ENCODE results near the gene BARHL2. TPM values are rescaled to one million over a fixed set of nuclear protein-coding genes. Genes with fewer than 3 reads are reported as not detected.

BARHL2 gene
- total and polyA plus RNA-seq, 2 donors (not counting 3 experiments of a cell fraction or from before 2014, with no cell fraction given), result not detected

DNA sequence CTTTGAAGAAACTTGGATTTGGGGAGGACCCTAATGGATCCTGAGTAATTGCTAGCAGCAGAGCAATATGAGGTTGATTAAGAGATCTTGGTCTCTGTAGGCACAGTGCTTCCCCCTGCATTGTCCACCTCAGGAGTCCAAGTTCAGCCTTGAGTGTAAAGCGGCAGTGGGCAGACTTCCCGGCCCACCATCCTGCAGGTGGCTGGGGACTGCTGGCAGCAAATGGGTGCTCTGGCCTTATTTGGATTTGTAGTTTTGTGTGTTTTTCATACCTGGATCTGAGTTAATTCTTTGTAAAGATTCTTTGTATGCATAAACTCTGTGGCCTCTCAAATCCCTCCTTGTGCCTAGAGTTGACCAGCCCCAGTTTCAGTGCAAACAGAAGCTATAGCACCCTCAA is 7.6 kb downstream of the BARHL2 start:
- no peak overlapping the region for H3K27ac ChIP-seq (ENCODE audit: insufficient read depth, low read depth, low read length)
- no peaks in the 10 kb centered on the region for H3K9me1 ChIP-seq (replicated peaks; ENCODE audit: control insufficient read depth, extremely low read depth, insufficient read depth, low read length)
- no TSS peak for BruUV-seq (replicated peaks)
- no peak overlapping the region for H2AFZ ChIP-seq (ENCODE audit: low read depth, low read length)
- intact Hi-C loops (cut with micrococcal nuclease), result no loop called here
- no peaks in the 10 kb centered on the region for H3K79me2 ChIP-seq (ENCODE audit: control insufficient read depth, insufficient read depth, low read length)
- ChIA-PET POLR2A (no interaction called here), CTCF (interaction anchor here (2.4 kb wide), 1 partner anchor 12 kb away, joined by 11 read pairs; no protein-coding TSS in a partner anchor)
- H3K4me2 ChIP-seq (ENCODE audit: insufficient read depth, low read length), result no peak overlapping the region
- H4K20me1 ChIP-seq (replicated peaks; ENCODE audit: control insufficient read depth, extremely low read depth, insufficient read depth, low read length), result no peaks in the 10 kb centered on the region
- FAIRE-seq (no peak), DNase-seq (ENCODE audit: low read depth, low spot score) (no peak)
- H3K9me3 ChIP-seq (replicated peaks; ENCODE audit: control insufficient read depth, insufficient read depth, low read length), result no peaks in the 10 kb centered on the region
- no peak overlapping the region for H3K4me3 ChIP-seq (replicated peaks in 1 of 3; ENCODE audit: insufficient read depth in 1 of 3, low read depth in 1 of 3, low read length in 3 of 3)
- H3K9ac ChIP-seq (replicated peaks; ENCODE audit: extremely low read depth, insufficient read depth, low read length), result no peak overlapping the region
- no peak for TF ChIP-seq MYC (IDR thresholded peaks at IDR 0.05; ENCODE audit: low read depth, low read length)
- TF ChIP-seq JUN (IDR thresholded peaks at IDR 0.05; ENCODE audit: borderline replicate concordance, insufficient read depth, insufficient read length, low read depth), result no peak
- TF ChIP-seq, protein P1, sequence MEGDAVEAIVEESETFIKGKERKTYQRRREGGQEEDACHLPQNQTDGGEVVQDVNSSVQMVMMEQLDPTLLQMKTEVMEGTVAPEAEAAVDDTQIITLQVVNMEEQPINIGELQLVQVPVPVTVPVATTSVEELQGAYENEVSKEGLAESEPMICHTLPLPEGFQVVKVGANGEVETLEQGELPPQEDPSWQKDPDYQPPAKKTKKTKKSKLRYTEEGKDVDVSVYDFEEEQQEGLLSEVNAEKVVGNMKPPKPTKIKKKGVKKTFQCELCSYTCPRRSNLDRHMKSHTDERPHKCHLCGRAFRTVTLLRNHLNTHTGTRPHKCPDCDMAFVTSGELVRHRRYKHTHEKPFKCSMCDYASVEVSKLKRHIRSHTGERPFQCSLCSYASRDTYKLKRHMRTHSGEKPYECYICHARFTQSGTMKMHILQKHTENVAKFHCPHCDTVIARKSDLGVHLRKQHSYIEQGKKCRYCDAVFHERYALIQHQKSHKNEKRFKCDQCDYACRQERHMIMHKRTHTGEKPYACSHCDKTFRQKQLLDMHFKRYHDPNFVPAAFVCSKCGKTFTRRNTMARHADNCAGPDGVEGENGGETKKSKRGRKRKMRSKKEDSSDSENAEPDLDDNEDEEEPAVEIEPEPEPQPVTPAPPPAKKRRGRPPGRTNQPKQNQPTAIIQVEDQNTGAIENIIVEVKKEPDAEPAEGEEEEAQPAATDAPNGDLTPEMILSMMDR (IDR thresholded peaks at IDR 0.05; ENCODE audit: extremely low read depth in 1 of 2, insufficient read depth in 1 of 2, low read depth in 1 of 2, low read length in 2 of 2), result no peak
- TF ChIP-seq POLR2A (IDR thresholded peaks at IDR 0.05; ENCODE audit: low read depth, low read length), result no peak
- no peak for TF ChIP-seq FOS (IDR thresholded peaks at IDR 0.05; ENCODE audit: borderline replicate concordance, insufficient read depth, low read length)
- TF ChIP-seq MAX (IDR thresholded peaks at IDR 0.05; ENCODE audit: insufficient read depth, insufficient read length), result no peak
- no peak for TF ChIP-seq EZH2 (IDR thresholded peaks at IDR 0.05; ENCODE audit: borderline replicate concordance, low read depth, low read length, severe bottlenecking)
- no peak for TF ChIP-seq POLR2AphosphoS5 (IDR thresholded peaks at IDR 0.05; ENCODE audit: insufficient read depth, low read depth, low read length)
- TF ChIP-seq GATA2 (IDR thresholded peaks at IDR 0.05; ENCODE audit: insufficient read depth, insufficient read length, low read depth, low read length), result no peak
- dilution Hi-C loops (cut with MboI; ENCODE audit: extremely low pct_ligation_motif_present, low sequenced_read_pairs), result no loop called here
- H3K27me3 ChIP-seq (ENCODE audit: control insufficient read depth in 2 of 2, insufficient read depth in 2 of 2, low read length in 2 of 2), result peaks cover 86 to 98% of the 10 kb centered on the region in 2 experiments
- H3K4me1 ChIP-seq (ENCODE audit: control insufficient read depth, extremely low read depth, insufficient read depth, low read length), result peaks cover 2% of the 10 kb centered on the region
- H3K36me3 ChIP-seq (ENCODE audit: control insufficient read depth in 2 of 2, extremely low read depth in 1 of 2, insufficient read depth in 2 of 2, low read length in 2 of 2), result no peaks in the 10 kb centered on the region

Data from endothelial cell of umbilical vein (primary cell).